Upper lobe of left lung (tissue), 4 donors: ENCODE results near the gene YARS2.

Experiments used
- POLR2A ChIP-seq, 4 donors: fragments of 450-650 bp; IDR thresholded peaks; one replicate each; pipeline ENCODE4 v1.5.1; 2016 to 2017; ENCODE audit warnings: antibody characterized with exemption in 4 of 4, mild to moderate bottlenecking in 2 of 4
- POLR2AphosphoS5 ChIP-seq, 2 donors: sonication (generic); formaldehyde crosslinking; IDR thresholded peaks; one replicate each; pipeline ENCODE4 v1.5.1; 2017; ENCODE audit warnings: antibody characterized with exemption in 2 of 2
- TF ChIP-seq, protein P1 (sequence below), 6 experiments: fragments of 450-650 bp in 4 of 6; fragments of 200-600 bp in 2 of 6; sonication (generic) in 2 of 6; IDR thresholded peaks; one replicate each; pipeline ENCODE4 v1.5.1; 2016 to 2019; ENCODE audit warnings: antibody characterized with exemption in 6 of 6

DNA sequence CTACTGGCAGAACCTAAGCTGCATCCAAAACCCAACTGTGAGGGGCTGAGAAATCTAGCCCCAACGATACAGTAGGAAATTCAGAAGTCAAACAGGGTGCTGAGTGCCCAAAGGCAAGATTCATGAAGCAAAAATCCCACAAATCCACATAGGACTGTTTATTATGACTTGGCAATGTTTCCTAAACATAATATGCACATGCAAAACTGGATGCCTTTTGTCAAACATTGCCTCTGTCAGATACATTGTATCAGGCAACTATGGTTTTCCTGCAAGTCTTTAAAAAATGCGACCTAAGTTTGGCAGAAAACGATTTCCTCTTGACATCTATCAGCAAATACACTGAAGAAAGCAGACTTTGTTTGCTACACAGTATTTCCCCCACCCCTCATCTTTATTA, 27.3 kb upstream of the YARS2 start:
- TF ChIP-seq, protein P1, sequence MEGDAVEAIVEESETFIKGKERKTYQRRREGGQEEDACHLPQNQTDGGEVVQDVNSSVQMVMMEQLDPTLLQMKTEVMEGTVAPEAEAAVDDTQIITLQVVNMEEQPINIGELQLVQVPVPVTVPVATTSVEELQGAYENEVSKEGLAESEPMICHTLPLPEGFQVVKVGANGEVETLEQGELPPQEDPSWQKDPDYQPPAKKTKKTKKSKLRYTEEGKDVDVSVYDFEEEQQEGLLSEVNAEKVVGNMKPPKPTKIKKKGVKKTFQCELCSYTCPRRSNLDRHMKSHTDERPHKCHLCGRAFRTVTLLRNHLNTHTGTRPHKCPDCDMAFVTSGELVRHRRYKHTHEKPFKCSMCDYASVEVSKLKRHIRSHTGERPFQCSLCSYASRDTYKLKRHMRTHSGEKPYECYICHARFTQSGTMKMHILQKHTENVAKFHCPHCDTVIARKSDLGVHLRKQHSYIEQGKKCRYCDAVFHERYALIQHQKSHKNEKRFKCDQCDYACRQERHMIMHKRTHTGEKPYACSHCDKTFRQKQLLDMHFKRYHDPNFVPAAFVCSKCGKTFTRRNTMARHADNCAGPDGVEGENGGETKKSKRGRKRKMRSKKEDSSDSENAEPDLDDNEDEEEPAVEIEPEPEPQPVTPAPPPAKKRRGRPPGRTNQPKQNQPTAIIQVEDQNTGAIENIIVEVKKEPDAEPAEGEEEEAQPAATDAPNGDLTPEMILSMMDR (IDR thresholded peaks at IDR 0.05) = no peak
- TF ChIP-seq POLR2A (IDR thresholded peaks at IDR 0.05) (no peak), POLR2AphosphoS5 (IDR thresholded peaks at IDR 0.05) (no peak)
